ENCODE measurements around the gene ANXA3. TPM values are rescaled to one million over a fixed set of nuclear protein-coding genes. Genes with fewer than 3 reads are reported as not detected.

The ANXA3 gene
- total RNA-seq, 1 donor from 2014 or later = 271 TPM

DNA sequence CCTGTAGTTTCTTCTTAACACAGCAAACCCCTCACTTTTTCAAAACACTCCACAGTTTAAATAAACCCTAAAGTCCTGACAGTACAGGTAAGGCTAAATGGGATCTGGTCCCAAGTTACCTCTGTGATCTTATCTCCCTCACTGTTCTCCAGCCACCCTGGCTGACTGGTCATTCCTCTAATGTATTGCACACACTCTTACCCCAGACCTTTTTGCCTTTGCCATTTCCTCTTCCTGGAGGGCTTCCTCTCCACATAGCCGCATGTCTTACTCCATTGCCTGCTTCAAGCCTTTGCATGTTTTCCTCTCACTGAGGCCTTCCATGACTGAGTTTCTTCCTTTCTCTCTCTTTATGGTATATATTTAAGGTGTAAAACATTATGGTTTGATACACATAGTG is 19.5 kb upstream of the ANXA3 start:
- no peaks in the 10 kb centered on the region for H3K36me3 ChIP-seq (ENCODE audit: control insufficient read depth, insufficient read depth, low read length)
- DNase-seq (ENCODE audit: low read depth) = no peak
- no peaks in the 10 kb centered on the region for H3K27me3 ChIP-seq (ENCODE audit: control insufficient read depth, insufficient read depth, low read length)
- H3K4me3 ChIP-seq (ENCODE audit: low read depth, low read length) = no peak overlapping the region
- TF ChIP-seq, protein P1, sequence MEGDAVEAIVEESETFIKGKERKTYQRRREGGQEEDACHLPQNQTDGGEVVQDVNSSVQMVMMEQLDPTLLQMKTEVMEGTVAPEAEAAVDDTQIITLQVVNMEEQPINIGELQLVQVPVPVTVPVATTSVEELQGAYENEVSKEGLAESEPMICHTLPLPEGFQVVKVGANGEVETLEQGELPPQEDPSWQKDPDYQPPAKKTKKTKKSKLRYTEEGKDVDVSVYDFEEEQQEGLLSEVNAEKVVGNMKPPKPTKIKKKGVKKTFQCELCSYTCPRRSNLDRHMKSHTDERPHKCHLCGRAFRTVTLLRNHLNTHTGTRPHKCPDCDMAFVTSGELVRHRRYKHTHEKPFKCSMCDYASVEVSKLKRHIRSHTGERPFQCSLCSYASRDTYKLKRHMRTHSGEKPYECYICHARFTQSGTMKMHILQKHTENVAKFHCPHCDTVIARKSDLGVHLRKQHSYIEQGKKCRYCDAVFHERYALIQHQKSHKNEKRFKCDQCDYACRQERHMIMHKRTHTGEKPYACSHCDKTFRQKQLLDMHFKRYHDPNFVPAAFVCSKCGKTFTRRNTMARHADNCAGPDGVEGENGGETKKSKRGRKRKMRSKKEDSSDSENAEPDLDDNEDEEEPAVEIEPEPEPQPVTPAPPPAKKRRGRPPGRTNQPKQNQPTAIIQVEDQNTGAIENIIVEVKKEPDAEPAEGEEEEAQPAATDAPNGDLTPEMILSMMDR (IDR thresholded peaks at IDR 0.05; ENCODE audit: insufficient read depth, low read length, poor library complexity, severe bottlenecking) = no peak

DNA sequence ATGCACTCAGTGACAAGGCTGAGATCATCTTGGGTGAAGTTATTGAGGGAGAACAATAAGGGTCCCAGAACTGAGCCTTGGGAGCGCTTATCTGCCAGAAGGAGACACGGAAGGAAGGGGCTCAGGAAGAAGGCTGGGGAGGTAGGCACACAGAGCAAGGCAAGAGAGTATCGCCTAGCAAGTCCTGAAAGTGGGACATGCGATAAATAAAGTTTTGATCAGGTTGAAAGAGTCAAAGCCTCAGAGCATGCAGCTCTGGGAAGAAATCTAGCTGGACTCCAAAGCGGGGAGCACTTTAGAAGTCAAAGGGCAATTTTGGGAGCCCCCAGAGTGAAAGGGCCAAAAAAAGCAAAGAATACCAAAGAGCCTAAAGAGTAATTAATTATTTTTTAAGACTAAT is 17.7 kb upstream of the ANXA3 start:
- TF ChIP-seq, protein P1 (IDR thresholded peaks at IDR 0.05; ENCODE audit: insufficient read depth, low read length, poor library complexity, severe bottlenecking) = no peak
- DNase-seq (ENCODE audit: low read depth) = no peak
- no peaks in the 10 kb centered on the region for H3K27me3 ChIP-seq (ENCODE audit: control insufficient read depth, insufficient read depth, low read length)

DNA sequence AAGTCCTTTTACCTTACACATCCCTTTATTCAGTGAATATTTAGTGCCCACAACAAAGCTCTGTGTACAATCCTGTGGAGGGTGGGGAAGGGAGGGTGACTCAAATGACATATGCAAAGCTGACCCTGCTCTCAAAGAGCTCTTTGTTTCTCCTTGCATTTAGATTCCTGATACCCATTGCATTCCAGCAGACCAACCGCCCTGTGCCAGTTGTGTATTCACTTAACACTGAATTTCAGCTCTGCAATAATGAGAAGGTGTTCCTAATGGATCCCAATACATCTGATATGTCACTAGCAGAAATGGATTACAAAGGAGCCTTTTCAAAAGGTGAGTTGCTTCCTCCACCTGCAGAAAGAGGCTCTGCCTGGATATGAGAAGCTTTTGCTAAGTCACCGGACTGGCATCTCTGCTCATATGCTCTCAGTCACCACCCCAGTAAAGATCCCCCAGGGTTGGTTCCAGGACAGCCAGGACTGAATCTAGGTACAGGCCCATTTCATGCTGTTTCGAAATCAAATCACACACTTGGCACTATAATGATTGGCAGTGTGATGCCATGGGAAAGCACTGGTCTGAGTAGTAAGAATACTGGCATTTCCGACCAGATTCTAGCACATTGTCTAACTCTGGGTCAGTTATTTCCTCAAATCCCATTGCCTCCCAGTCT is 17.1 kb upstream of the ANXA3 start:
- TF ChIP-seq, protein P1 (IDR thresholded peaks at IDR 0.05; ENCODE audit: insufficient read depth, low read length, poor library complexity, severe bottlenecking) = no peak
- H3K27me3 ChIP-seq (ENCODE audit: control insufficient read depth, insufficient read depth, low read length) = no peaks in the 10 kb centered on the region
- H3K36me3 ChIP-seq (ENCODE audit: control insufficient read depth, insufficient read depth, low read length) = no peaks in the 10 kb centered on the region
- peak; percentile 39 for DNase-seq (ENCODE audit: low read depth)
- no peak overlapping the region for H3K4me3 ChIP-seq (ENCODE audit: low read depth, low read length)

More for the DNA sequence above, 17.7 kb upstream of the ANXA3 start:
- H3K36me3 ChIP-seq (ENCODE audit: control insufficient read depth, insufficient read depth, low read length) = no peaks in the 10 kb centered on the region
- H3K4me3 ChIP-seq (ENCODE audit: low read depth, low read length) = no peak overlapping the region

DNA sequence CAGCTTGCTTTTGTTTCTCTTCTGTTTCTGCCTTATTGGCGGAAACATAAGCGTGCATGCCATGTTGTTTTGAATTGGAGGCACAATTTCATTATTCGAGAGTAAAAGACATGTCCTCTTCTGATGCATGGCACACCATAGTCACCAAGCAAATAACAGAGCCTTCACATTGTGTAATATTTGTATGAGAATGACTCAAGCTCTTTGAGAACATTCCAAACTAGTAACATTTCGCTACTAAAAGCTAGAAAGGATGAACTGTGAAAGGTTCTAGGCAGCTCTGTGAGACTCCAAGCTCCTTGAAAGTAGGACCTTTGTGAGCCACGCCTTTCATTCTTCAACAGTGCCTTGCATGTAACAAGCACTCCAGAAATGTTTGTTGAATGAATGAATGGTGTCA is 9.2 kb upstream of the ANXA3 start:
- DNase-seq (ENCODE audit: low read depth) = no peak
- TF ChIP-seq, protein P1 (IDR thresholded peaks at IDR 0.05; ENCODE audit: insufficient read depth, low read length, poor library complexity, severe bottlenecking) = no peak
- H3K36me3 ChIP-seq (ENCODE audit: control insufficient read depth, insufficient read depth, low read length) = no peaks in the 10 kb centered on the region
- no peak overlapping the region for H3K4me3 ChIP-seq (ENCODE audit: low read depth, low read length)
- H3K27me3 ChIP-seq (ENCODE audit: control insufficient read depth, insufficient read depth, low read length) = no peaks in the 10 kb centered on the region

DNA sequence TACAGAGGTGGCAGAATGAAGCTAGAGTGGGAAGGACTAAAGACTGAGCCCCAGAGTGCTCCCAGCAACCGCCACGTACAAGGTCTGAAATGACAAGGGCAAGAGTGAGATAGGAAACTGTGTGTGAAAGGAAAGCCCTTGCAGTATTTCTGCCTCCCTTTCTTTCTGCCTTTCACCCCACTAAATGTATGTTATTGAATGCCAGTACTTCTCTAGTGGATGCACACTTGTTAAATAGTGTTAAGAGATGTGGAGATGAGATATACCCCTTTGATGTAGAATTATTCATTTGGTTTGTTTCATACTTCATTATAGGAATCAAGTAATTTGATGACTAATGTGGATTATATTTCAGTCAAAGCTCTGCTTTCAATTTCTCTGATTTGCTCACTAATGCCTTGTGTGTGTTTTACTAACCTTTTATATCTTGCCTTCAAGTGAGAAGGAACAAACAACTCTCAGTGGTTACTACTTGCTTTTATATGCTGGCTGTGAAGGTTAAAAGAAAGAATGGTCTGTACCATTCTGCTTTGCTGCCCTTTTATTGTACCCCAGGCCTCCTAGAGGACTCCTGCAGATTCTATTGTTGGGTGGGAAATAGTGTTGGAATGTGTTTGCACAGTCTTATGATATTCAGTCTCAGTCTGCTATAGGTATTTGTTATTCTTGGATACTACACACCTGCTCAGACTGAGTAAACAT is 8.0 kb upstream of the ANXA3 start:
- no peak for DNase-seq (ENCODE audit: low read depth)

More for the DNA sequence above, 8.0 kb upstream of the ANXA3 start:
- H3K36me3 ChIP-seq (ENCODE audit: control insufficient read depth, insufficient read depth, low read length) = no peaks in the 10 kb centered on the region
- H3K4me3 ChIP-seq (ENCODE audit: low read depth, low read length) = no peak overlapping the region
- H3K27me3 ChIP-seq (ENCODE audit: control insufficient read depth, insufficient read depth, low read length) = no peaks in the 10 kb centered on the region
- TF ChIP-seq, protein P1 (IDR thresholded peaks at IDR 0.05; ENCODE audit: insufficient read depth, low read length, poor library complexity, severe bottlenecking) = no peak

Data from kidney epithelial cell (primary cell).